GM18861 (cell line): Measurements from ENCODE around the gene ABCA9.

Experiments used
- ATAC-seq: cut with Tn5 transposase; IDR thresholded peaks from one replicate; pipeline ENCODE4 v1.9.1; 2021; ENCODE audit not compliant: unreplicated experiment

The ABCA9 gene

DNA sequence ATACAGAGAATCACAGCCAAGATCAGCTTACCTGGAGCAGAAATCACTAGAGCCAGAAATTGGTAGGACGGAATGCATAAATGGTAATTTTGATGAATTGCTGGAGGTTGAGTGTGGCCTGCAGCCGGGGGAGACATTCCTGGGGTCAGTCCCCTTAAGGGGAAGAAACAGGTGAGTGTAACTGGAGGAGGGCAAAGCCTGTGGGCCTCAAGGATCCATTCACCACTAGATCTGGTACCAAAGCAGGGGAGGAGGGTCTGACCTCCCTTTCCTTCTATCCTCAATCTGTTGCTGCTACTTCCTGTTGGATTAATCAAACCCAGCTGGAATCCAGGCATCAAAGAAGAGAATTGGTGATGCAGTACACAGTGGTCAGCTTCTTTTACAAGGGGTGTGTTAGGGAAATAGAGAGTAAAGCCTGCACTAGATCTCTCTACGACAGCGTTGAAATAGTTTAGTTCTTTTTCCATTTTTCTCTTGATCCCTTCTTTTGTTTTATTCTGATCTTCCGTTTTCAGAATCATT, 8.6 kb upstream of the ABCA9 start:
- ATAC-seq = no peak

DNA sequence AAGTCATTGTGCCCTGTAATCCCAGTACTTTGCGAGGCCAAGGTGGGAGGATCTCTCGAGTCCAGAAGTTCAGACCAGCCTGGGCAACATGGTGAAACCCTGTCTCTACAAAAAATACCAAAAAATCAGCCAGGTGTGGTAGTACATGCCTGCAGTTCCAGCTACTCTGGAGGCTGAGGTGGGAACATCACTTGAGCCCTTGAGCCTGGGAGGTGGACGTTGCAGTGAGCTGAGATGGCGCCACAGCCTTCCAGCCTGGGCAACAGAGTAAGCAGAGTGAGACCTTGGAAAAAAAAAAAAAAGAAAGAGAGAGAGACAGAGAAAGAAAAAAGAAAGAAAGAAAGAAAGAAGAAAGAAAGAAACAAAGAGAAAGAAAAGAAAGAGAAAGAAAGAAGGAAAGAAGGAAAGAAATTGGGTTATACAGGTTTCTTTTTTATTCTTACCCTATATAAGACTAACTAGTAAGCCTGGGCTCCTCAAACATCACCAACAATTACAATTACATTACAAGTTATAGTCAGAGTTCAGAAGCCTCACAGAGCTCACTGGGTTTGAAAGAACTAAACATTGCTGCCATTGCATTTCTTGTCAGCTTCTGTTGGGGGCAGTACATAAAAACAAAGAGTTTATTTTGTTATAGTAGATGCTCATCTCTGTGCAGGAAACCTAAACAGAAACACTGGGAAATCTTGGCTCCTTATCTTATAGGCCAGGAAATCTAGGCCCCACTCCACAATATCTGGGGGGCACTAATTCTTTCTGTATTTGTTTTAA, 6.7 kb upstream of the ABCA9 start:
- no peak for ATAC-seq

DNA sequence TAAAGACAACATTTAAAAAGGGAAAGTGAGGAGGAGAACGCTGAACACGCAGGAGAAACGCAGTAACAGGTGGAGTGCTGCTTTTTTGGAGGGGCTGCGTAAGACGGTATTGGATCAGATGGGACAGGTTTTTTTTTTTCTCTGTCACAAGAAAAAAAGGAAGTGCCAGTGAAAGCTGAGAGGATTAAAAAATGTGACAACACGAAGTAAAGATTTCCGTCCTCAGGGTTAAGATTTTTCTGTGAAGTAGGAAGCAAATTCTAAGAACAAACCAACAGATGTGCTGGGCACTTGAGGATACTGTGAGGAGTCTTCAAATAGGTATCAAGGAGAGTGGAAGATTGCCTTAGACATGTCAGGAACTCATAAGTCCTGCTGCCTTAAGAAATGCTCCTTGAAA, 5.8 kb upstream of the ABCA9 start:
- ATAC-seq = no peak

DNA sequence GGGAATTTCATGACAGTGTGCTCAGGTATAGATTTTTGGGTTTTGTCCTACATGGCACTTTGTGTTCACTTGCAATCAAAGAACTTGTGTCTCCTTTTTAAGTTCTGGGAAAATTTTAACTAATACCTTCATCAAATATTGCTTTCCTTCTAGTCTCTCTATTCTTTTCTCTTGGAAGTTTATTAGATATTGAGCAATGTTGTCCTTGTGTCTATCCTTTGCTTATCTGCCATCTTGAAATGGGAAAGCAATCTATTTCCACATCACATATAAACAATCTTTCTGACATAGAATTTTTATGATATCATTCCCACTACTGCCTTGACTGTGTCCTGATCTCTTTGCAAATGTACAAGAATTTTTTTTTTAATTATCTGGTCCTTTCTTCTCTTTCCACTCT, 4.4 kb upstream of the ABCA9 start:
- no peak for ATAC-seq

DNA sequence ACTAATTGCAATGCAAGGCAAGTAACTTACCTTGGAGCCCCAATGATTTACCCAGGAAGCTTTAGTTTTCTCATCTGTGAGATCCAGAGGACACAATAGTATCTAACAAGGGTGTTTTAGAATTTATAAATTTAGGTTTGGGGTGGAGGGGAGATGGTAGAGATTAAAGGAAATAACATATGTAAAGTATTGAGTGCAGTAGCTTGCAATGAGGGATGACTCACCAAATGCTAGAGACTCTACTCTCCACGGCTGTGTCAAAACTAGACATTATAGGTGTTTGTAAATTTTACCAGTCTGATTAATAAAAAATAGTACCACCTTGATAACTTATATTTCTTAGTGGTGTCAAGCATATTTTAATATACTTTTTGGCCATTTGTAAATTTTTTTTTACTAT, 3.7 kb upstream of the ABCA9 start:
- ATAC-seq = no peak

DNA sequence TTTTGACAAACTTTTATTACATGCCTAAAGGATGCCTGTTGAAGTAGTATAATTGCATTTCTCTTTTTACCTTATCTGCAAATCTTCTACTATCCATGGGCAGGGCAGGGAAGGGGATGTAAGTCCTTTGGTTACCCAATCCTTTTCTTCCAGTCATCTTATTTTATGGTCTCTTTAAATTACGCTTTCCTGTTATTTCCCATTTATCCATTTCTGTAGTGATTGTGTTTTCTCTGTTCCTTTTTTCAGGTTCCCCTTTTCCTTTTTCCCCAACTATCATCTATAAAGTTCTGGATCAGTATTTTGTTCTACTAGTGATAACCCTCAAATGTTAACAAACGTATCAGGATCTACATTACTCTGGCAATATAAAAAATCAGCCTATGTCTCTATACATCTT, 3.3 kb upstream of the ABCA9 start:
- no peak for ATAC-seq

DNA sequence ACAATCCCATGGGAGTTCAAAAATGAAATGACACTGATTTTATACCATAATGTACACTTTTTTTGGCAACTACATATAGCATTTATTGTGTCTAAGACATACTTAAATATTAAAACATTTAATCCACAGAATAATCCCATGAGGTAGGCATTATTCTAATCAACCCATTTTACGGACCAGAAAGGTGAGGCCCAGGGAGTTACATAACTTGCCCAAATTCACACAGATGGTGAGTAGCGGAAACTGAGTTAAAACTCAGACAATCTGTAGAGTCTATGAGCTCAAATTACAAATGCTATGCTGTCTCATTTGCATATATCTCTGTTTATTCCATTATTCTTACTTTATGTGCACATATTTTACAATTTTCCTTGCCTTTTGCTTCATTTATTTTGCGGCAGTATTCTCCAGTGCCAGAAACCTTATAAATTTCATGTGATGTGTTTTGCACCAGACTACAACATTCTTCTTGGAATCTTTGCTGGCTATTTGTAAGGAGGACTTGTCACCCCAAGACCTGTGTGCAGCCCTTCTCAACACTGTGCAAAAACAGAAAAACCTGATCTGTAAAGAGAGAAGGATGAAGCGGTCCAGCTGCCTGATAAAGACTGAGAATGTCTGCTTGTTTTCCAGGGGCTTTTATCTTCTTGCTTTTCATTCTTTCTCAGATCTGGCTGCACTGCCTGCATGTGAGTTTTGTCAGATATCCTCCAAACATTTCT, 2.3 kb upstream of the ABCA9 start:
- ATAC-seq = no peak

DNA sequence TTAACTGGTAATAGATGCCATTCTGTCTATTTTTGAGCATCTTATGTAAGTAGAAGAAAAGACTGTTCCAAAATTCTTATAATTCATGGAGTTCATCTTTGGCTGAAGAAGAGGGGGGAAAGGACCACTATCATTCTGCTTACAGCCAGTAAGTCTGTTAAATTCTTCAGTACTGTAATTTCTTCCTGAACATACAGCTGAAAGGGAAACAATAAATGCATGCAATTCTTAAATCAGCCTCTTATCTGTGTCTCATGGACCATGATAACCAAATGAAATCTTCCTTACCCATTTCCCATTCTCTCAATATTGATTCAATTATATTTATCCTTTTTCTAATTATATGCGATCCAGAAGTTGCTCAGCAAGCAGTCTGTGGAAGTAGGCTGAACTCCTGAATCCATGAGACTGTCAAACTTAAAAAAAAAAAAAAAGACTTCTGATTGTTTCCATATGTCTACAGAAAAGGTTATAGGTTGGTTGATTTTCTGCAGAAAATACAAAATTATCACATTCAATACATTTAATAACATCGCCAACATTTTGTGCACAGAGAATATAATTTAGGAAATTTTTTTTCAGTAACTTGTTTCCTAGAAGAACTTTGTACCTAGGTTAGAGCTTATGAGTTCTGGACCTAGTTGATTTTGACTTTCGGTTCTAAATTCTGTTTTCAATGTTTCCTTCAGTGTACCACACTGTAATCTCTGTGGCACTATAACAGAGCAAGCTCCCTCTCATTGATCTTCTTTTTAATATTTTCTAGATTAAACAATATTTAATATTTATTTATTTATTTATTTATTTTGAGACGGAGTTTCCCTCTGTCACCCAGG, 1.2 kb upstream of the ABCA9 start:
- ATAC-seq = no peak

DNA sequence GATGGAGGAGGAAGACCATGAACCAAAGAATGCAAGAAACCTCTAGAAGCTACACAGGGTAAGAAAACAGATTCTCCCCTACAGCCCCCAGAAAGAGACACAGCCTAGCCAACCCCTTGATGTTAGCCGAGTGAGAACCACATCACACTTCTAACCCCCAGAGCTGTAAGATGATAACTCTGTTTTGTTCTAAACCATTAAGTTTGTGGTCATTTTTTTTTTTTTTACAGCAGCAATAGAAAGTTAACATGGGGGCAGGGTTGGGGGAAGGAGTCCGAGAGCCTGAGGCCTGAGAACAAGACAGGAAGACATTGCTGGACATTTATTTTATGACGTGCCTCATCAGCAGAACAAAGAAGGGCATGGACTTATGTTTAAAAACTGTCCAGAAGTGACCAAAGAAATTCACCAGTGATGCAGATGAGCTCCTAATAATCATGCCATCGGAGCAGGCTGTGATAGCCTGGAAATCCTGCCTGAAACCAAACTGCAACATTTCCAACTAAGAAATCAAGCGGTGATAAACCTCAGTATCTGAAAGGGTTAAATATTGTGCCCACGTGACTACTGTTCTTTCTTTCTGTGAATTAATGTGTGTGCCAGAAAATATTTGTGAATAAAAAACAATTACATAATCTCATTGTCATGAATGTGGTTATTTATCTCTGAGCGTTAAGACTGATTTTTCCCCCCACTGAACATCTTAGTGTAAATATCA, 1.1 kb downstream of the ABCA9 start:
- no peak for ATAC-seq

DNA sequence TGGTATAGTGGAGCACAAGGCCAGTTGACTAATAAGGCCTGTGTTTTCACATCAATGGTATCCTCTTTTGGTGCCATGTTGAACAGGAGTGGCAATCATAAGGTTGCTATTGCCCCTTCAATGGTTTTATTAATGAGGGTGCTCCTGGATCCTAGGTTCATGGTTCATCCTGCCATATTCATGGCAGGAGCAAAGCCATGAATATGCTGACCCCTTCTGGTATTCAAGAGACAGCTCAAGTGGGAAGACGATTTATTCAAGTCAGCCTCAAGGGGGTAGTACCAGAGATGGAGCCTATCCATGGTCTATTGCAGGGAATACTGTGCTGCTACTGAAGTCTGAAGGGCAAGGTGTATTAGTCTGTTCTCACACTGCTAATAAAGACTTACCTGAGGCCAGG, 2.6 kb downstream of the ABCA9 start:
- no peak for ATAC-seq

DNA sequence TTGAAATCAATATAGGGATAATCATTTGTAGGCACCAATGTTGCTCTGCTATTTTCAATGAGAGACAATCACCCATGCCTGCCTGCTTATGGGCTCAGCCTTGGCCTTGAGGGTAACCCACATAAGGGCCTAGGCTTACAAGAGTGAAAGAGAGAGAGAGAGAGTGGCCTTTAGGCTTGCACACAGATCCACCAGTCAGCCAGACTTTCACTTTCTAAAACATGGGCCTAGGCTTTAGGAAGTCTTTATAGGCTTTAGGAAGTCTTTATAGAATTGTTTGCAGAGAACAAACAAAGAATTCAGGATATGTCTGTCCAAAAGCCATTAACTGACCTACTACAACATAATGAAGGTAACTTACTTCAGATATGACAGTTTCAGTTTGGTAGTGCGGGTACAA, 3.4 kb downstream of the ABCA9 start:
- ATAC-seq = no peak

DNA sequence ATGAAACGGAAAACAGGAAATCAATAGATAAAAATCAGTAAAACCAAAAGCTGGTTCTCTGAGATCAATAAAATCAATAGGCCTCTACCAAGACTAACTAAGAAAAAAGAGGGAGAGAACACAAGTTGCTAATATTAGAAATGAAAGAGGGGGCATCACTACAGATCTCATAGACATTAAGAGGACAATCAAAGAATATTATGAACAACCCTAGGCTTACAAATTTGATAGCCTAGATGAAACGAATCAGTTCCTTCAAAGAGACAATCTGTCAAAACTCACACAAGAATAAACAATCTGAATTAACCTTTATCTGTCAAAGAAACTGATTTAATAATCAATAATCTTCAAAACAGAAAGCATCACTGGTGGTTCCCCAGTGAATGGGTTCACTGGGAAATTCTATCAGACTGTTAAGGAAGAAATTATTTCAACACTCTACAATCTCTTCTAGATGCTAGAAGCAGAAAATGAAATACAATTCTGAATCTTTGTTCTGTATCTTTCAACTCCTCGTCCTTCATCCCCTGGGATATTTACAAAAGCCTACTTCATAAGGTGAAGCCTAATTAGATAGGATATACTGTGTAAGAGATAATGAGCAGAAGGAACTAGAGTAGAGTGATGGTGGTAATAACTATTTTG, 4.4 kb downstream of the ABCA9 start:
- ATAC-seq = no peak

DNA sequence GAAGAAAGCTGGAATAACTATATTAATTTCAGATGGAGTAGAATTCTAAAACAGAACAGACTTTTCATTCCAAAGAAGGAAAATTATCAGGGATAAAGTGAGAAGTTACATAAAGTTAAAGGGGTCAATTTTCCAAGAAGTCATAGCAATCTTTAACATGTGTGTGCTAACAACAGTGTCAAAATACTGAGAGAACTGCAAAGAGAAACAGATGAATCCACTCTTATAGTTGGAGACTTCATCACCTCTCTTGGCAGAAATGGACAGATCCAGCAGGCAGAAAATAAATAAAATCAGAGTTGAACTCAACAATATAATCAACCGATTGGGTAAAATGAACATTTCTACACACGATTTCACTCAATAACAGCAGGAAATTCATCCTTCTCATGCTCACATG, 5.4 kb downstream of the ABCA9 start:
- ATAC-seq = no peak

DNA sequence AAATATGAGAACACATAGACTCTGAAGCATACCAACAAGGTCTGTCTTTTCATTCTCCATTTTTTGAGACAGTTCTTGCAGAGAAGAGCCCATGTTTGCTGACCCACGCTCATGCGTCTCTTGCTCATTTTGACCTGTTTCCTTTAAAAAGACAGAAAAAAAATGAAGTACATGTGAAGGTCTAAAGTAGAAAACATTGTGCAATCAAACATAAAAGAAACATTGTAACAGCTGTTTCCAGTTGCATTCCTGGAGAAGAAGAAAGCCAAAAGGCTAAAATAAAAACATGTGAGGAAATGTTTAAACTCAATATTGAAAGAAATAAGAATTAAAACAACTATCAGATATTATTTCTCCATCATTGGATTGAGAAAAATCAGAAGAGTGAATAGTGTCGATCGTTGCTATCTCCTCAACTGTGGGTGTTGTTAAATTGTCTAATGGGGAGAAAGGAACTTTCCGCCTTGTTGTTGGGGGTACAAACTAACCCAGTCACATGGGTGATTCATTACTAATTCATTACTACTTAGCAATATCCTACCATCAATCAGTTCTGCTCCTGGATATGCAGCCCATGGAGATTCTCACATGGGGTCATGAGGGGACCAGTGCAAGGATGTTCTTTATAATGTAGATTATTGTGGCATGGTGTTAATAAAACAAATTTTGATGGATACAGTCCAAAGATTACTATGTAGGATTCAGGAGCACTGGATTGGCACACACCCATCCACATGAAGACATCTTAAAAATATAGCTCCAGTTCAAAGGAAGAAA, 9.5 kb downstream of the ABCA9 start:
- ATAC-seq = no peak

DNA sequence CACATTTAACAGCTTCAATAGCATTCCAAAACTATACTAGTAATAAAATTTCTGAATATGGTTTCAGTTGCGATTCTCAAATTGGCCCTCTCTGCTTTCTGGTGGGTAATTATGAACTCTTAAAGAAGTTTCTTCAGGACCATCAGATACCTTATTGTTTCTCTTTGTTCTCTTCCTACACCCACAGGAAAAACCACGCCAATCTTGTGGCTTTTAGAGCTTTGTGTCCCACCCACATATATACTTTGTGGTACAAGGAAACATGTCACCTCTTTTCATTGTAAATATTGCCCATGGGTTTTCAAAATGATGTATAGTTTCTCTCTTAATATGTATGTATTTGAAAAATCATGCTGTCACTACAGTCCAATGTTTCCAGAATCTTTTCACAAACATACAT, 12.1 kb downstream of the ABCA9 start:
- ATAC-seq = no peak

DNA sequence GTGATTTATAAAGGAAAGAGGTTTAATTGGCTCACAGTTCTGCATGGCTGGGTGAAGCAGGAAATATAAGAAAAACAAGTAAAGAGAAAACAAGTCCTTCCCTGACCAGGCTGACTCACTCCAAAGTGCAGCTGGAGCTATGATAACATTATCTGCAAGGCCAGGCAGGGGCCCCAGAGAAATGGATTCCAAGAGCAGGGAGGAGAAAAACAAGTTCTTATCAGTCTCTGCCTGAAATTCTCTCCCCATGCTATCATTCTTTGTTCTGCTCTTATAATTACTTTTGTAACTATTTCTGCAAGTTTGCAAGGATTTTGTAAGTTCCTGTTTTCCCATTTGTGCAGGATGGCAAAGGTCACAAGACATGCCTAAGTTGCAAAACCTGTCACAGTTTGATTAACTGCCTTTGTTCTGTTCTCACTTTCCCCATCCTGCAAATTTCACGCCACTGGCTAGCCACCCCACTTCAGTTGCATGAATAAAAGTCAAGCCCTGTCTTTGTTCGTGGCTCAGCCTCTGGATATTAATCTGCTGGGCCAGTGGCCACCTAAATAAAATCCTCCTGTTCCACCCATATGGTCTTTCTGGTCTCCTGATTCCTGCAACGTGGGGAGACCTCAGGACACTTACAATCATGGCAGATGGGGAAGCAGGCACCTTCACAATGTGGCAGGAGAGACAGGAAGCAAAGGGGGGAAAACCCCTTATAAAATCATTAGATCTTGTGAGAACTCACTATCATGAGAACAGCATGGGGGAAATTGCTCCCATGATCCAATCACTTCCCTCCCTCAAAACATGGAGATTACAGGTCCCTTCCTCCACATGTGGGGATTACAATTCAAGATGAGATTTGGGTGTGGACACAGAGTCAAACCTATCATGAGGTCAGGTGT, 13.1 kb downstream of the ABCA9 start:
- no peak for ATAC-seq

DNA sequence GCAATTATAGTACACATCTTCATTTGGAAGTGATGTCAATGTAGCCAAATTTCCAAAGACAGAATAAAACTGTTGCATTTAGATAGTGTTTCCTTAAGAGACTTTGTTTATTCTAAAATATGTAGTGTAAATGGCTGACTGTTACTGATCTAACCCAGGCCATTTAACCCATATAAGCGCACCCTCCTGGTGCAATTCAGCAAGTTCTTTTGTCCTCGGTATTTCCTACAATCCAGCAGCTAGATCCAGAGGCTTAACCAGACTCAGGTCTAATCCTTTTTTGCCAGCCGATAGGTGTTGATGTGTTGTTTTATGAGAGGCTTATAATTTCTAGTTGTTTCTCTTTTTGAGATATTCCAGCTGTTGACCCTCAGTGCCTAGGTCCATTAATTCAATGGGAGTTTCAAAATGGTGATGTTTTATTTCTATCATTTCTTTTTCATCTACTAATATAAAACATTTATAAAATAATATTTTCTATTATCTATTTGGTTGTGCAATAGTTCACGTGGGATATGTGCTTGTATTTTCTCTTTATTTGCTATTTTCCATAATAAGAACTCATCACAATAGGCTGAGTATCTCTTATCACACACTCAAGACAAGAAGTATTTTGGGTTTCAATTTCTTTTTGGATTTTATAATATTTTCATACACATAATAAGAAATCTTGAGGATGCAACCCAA, 14.5 kb downstream of the ABCA9 start:
- no peak for ATAC-seq

DNA sequence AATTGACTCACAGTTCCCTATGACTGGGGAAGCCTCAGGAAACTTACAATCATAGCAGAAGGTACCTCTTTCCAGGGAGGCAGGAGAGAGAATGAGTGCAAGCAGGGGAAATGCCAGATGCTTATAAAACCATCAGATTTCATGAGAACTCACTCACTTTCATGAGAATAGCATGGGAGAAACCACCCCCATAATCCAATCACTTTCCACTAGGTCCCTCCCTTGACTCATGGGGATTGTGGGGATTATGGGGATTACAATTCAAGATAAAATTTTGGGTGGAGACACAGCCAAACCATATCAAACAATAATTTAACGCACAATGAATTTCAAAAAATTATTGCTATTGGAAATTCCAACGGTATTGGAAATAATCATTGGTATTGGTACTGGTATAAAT, 15.1 kb downstream of the ABCA9 start:
- no peak for ATAC-seq
